AG04449 (cell line): ENCODE data around the gene MME.

ENCODE experiments used
- CTCF ChIA-PET: fragments of 350-600 bp; formaldehyde crosslinking; extraction: SDS; loops from one replicate; lab custom pipeline; 2021; ENCODE audit warnings: antibody characterized with exemption; lab: Yijun Ruan, JAX
- POLR2A ChIA-PET: fragments of 400-600, 350-600 bp; formaldehyde crosslinking; extraction: SDS; loops from one replicate; lab custom pipeline; 2020; ENCODE audit warnings: antibody characterized with exemption, inconsistent platforms; lab: Yijun Ruan, JAX
- DNase-seq: peaks from one replicate; pipeline ENCODE4 v3.0.0-alpha.2; 2010; ENCODE audit warnings: low read depth, low spot score
- H3K4me3 ChIP-seq: 2 replicates; pipeline ENCODE4 v1.5.1; 2011; ENCODE audit warnings: low read depth, mild to moderate bottlenecking, control low read depth, low read length
- TF ChIP-seq, protein P1 (sequence below): IDR thresholded peaks from one replicate; pipeline ENCODE4 v1.5.1; 2011; ENCODE audit warnings: mild to moderate bottlenecking, moderate library complexity, low read length, control low read depth, inconsistent platforms; ENCODE audit not compliant: insufficient read depth; ENCODE audit errors: missing control alignments

Gene MME

DNA sequence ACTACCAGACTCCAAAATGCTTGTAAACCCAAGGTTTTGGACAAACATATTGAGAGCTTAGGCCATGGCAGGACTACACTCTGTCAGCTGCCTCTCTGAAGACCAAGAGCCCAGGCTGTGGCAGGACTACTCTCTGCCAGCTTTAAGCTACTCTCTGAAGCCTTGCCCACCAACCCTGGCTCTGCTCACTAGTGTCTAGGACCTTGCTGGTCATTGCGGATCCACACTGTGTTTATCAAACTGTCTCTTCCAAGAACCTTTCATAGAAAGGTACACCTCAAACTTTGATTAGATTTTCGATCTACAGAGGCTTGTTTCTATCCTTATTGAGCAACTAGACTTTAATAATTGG, 41.9 kb upstream of the MME start:
- POLR2A ChIA-PET = no interaction called here
- no peak for DNase-seq
- no peak overlapping the region for H3K4me3 ChIP-seq
- CTCF ChIA-PET = no interaction called here
- TF ChIP-seq, protein P1, sequence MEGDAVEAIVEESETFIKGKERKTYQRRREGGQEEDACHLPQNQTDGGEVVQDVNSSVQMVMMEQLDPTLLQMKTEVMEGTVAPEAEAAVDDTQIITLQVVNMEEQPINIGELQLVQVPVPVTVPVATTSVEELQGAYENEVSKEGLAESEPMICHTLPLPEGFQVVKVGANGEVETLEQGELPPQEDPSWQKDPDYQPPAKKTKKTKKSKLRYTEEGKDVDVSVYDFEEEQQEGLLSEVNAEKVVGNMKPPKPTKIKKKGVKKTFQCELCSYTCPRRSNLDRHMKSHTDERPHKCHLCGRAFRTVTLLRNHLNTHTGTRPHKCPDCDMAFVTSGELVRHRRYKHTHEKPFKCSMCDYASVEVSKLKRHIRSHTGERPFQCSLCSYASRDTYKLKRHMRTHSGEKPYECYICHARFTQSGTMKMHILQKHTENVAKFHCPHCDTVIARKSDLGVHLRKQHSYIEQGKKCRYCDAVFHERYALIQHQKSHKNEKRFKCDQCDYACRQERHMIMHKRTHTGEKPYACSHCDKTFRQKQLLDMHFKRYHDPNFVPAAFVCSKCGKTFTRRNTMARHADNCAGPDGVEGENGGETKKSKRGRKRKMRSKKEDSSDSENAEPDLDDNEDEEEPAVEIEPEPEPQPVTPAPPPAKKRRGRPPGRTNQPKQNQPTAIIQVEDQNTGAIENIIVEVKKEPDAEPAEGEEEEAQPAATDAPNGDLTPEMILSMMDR = no peak

DNA sequence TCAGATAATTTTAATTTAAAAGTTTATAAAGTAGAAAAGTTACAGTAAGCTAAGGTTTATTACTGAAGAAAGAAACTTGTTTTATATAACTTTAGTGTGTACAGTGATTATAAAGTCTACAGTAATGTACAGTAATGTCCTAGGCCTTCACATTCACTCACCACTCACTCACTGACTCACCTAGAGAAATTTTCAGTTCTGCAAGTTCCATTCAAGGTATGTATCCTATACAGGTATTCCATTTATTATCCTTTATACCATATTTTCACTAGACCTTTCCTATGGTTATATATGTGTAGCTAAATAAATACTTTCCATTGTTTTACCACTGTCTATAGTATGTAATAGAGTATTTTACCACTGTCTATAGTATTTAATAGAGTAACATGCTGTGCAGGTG, 33.2 kb upstream of the MME start:
- ChIA-PET POLR2A (no interaction called here), CTCF (no interaction called here)
- TF ChIP-seq, protein P1 = no peak
- no peak overlapping the region for H3K4me3 ChIP-seq
- DNase-seq = no peak

DNA sequence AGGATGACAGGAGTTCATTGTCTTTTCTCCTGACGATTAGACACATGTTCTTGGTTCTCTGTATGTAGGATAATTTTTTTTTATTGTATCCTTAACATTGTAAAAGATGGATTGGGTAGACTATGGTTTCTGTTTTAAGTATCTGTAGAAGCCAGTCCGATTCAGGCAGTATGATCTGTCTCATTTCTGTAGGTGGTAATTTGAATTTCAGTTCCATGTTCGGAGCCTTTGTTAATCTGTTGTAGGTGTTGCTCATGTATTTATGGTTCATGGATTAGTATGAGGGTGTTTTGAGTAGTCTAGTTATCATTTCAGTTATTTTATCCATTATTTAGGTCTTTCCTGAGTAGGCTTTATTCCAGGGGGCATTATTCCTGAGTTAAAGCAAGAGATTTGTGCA, 32.4 kb upstream of the MME start:
- CTCF ChIA-PET = no interaction called here
- H3K4me3 ChIP-seq = no peak overlapping the region
- DNase-seq = no peak
- TF ChIP-seq, protein P1 = no peak
- POLR2A ChIA-PET = no interaction called here

DNA sequence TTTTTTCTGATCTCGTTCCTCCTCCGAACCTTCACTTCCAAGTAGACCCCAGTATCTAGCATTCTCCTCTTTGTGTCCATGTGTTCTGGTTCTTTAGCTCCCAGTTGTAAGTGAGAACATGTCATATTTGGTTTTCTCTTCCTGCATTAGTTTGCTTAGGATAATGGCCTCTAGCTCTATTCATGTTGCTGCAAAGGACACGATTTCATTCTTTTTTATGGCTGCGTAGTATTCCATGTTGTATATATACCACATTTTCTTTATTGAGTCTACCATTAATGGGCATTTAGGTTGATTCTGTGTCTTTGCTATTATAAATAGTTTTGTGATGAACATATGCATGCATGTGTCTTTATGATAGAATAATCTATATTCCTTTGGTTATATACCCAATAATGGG, 30.2 kb upstream of the MME start:
- ChIA-PET POLR2A (no interaction called here), CTCF (no interaction called here)
- no peak for DNase-seq
- no peak overlapping the region for H3K4me3 ChIP-seq
- TF ChIP-seq, protein P1 = no peak

DNA sequence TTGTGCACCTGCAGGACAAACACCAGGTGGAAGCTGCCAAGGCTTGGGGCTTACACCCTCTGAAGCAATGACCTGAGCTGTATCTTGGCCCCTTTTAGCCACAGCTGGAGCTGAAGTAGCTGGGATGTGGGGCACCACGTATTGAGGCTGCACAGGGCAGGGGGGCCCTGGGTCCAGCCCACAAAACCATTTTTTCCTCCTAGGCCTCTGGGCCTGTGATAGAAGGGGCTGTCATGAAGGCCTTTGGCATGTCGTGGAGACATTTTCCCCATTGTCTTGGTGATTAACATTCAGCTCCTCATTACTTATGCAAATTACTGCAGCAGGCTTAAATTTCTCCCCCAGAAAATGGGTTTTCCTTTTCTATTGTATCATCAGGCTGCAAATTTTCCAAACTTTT, 27.6 kb upstream of the MME start:
- TF ChIP-seq, protein P1 = no peak
- ChIA-PET CTCF (interaction anchor here (0.7 kb wide), 1 partner anchor 15 kb away, joined by 3 read pairs; no protein-coding TSS in a partner anchor), POLR2A (no interaction called here)
- H3K4me3 ChIP-seq = no peak overlapping the region
- no peak for DNase-seq

DNA sequence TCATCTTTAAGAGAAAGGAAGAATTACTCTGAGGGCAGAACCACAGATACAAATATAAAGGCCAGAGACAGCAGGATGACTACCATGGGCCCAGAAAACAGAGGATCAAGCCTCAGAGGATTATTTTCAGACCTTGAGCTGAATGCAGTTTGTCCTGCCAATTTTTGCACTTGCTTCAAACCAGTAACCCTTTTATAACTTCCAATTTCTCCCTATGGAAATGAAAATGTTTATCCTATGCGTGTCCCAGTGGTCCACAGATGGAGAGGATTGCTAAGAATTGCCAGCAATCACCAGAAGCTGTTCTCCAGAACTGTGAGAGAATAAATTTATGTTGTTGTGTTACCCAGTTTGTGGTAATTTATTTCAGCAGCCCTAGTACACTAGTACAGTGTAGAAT, 26.4 kb upstream of the MME start:
- no peak overlapping the region for H3K4me3 ChIP-seq
- DNase-seq = no peak
- TF ChIP-seq, protein P1 = no peak
- POLR2A ChIA-PET = no interaction called here
- CTCF ChIA-PET = no interaction called here

DNA sequence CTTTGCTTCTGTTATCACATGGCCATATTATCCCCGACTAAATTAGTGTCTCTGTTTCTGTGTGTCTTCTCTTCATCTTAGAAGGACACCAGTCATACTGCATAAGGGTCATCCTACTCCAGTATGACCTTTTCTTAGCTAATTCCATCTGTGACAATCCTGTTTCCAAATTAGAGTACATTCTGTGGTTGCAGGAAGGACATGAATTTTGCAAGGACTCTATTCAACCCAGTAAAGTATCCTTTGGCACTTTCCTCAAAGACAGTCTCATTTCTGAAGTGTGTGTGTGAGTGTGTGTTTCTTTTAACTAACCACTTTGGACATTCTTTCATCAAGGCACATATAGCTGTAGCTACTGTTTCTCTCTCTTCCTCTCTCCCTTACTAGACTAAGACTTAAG, 15.2 kb upstream of the MME start:
- H3K4me3 ChIP-seq = no peak overlapping the region
- POLR2A ChIA-PET = no interaction called here
- CTCF ChIA-PET = interaction anchor here (1.1 to 2.6 kb wide), 2 partner anchors 13 to 110 kb away, joined by 6 read pairs; no protein-coding TSS in a partner anchor
- DNase-seq = no peak
- TF ChIP-seq, protein P1 = no peak
